Keratinocyte (primary cell): ENCODE measurements around the gene ACSS2. TPM values are rescaled to one million over a fixed set of nuclear protein-coding genes. Genes with fewer than 3 reads are reported as not detected.

Experiments
- DNase-seq: peaks from one replicate; pipeline ENCODE4 v3.0.0-alpha.2; 2011; ENCODE audit warnings: low read depth, missing footprints, low spot score
- FAIRE-seq: peaks from 2 replicates; lab custom pipeline; 2011; peaks lifted over from hg19 to GRCh38; lab: Jason Lieb, UNC
- H2AFZ ChIP-seq: 2 replicates; pipeline ENCODE4 v1.6.0; 2012; ENCODE audit warnings: low read length, control low read depth, inconsistent platforms; ENCODE audit not compliant: control insufficient read depth
- H3K27ac ChIP-seq: 2 replicates; pipeline ENCODE4 v1.5.1; 2011; ENCODE audit warnings: low read length; ENCODE audit not compliant: control insufficient read depth, insufficient read depth
- H3K27me3 ChIP-seq: 3 replicates; pipeline ENCODE4 v1.6.0; 2011; ENCODE audit warnings: low read length; ENCODE audit not compliant: control insufficient read depth, insufficient read depth; ENCODE audit errors: extremely low read depth
- H3K36me3 ChIP-seq, 2 experiments: 2 replicates in 1 of 2; 3 replicates in 1 of 2; pipeline ENCODE4 v1.5.1; 2011; ENCODE audit warnings: low read length in 2 of 2, mild to moderate bottlenecking in 1 of 2; ENCODE audit not compliant: control insufficient read depth in 2 of 2, insufficient read depth in 2 of 2; ENCODE audit errors: extremely low read depth in 1 of 2
- H3K4me1 ChIP-seq: 3 replicates; pipeline ENCODE4 v1.5.1; 2011; ENCODE audit warnings: low read length; ENCODE audit not compliant: control insufficient read depth, insufficient read depth; ENCODE audit errors: extremely low read depth
- H3K4me2 ChIP-seq: 3 replicates; pipeline ENCODE4 v1.6.0; 2011; ENCODE audit warnings: low read depth, low read length; ENCODE audit not compliant: control insufficient read depth, insufficient read depth; ENCODE audit errors: extremely low read depth
- H3K4me3 ChIP-seq, 3 experiments: fragments of 200-600 bp in 1 of 3; sonication (generic) in 1 of 3; 2 replicates in 2 of 3; 3 replicates in 1 of 3; pipeline ENCODE4 v1.5.1; 2011 to 2016; ENCODE audit warnings: low read length in 3 of 3, mild to moderate bottlenecking in 3 of 3, control low read depth in 2 of 3, inconsistent platforms in 1 of 3, low read depth in 1 of 3, mixed read lengths in 1 of 3, mixed run types in 1 of 3, moderate library complexity in 1 of 3; ENCODE audit not compliant: control insufficient read depth in 2 of 3, insufficient read depth in 2 of 3; ENCODE audit errors: extremely low read depth in 1 of 3
- H3K79me2 ChIP-seq: 2 replicates; pipeline ENCODE4 v1.6.0; 2012; ENCODE audit warnings: low read length; ENCODE audit not compliant: control insufficient read depth, insufficient read depth
- H3K9ac ChIP-seq: 3 replicates; pipeline ENCODE4 v1.6.0; 2011; ENCODE audit warnings: low read length; ENCODE audit not compliant: control insufficient read depth, insufficient read depth; ENCODE audit errors: extremely low read depth
- H3K9me1 ChIP-seq: 3 replicates; pipeline ENCODE4 v1.6.0; 2011; ENCODE audit warnings: low read length; ENCODE audit not compliant: control insufficient read depth, insufficient read depth; ENCODE audit errors: extremely low read depth
- H3K9me3 ChIP-seq: 2 replicates; pipeline ENCODE4 v1.5.1; 2012; ENCODE audit warnings: low read depth, low read length; ENCODE audit not compliant: control insufficient read depth
- H4K20me1 ChIP-seq: 3 replicates; pipeline ENCODE4 v1.6.0; 2011; ENCODE audit warnings: low read length; ENCODE audit not compliant: control insufficient read depth, insufficient read depth; ENCODE audit errors: extremely low read depth
- EZH2 ChIP-seq: IDR thresholded peaks from one replicate; pipeline ENCODE4 v1.6.1; 2012; ENCODE audit warnings: inconsistent platforms, mild to moderate bottlenecking, low read length, moderate library complexity
- dilution Hi-C: fragments of 300-500 bp; cut with MboI; formaldehyde crosslinking; loops from one replicate; pipeline ENCODE4 v1.7.0; 2020; ENCODE audit warnings: low sequenced_read_pairs; ENCODE audit not compliant: extremely low pct_ligation_motif_present
- polyA plus RNA-seq, 5 experiments: library from polyadenylated mRNA; depleted of rRNA in 3 of 5; stranded (reverse) in 3 of 5; stranded (forward) in 1 of 5; unstranded in 1 of 5; fragments of >200 nt; gene quantifications; 1 replicate in 1 of 5; 2 replicates in 3 of 5; 3 replicates in 1 of 5; pipeline versions ENCODE4 v1.2.1 to v1.2.3, GENCODE V29; 2011 to 2012; ENCODE audit warnings: missing spikeins in 2 of 5, low read depth in 1 of 5, low replicate concordance in 1 of 5
- TF ChIP-seq, protein P1 (sequence below), 3 experiments: IDR thresholded peaks in 1 of 3; conservative IDR thresholded peaks in 1 of 3; optimal IDR thresholded peaks in 1 of 3; 2 replicates in 2 of 3; 3 replicates in 1 of 3; pipeline versions ENCODE3 to v1.5.1; 2011; ENCODE audit warnings: low read length in 3 of 3, mild to moderate bottlenecking in 3 of 3, moderate library complexity in 2 of 3, control low read depth in 1 of 3, inconsistent platforms in 1 of 3; ENCODE audit not compliant: insufficient read depth in 2 of 3; ENCODE audit errors: extremely low read depth in 1 of 3

The ACSS2 gene
- polyA plus RNA-seq, 1 donor (not counting 4 experiments of a cell fraction or from before 2014, with no cell fraction given) = 90.6 TPM

DNA sequence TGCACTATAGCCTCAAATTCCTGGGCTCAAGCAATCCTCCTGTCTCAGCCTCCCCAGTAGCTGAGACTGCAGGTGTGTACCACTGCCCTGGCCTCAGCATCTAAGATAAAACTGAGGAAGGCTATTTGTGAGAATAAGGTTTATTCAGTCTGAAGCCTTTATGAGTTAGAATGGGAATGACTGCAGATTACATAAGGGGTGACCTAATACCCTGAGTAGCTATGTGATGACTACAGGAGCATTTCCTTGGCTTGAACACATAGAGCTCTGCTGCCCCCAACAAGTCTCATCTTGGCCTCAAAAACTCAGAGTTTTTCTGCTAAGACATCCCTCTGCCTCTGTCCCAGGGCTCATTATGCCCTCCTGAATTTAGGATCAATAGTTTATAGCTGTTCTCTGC is 71.6 kb downstream of the ACSS2 start:
- H2AFZ ChIP-seq = no peak overlapping the region
- H3K4me1 ChIP-seq = peaks cover 47% of the 10 kb centered on the region
- FAIRE-seq (peak; percentile 64), DNase-seq (no peak)
- TF ChIP-seq, protein P1, sequence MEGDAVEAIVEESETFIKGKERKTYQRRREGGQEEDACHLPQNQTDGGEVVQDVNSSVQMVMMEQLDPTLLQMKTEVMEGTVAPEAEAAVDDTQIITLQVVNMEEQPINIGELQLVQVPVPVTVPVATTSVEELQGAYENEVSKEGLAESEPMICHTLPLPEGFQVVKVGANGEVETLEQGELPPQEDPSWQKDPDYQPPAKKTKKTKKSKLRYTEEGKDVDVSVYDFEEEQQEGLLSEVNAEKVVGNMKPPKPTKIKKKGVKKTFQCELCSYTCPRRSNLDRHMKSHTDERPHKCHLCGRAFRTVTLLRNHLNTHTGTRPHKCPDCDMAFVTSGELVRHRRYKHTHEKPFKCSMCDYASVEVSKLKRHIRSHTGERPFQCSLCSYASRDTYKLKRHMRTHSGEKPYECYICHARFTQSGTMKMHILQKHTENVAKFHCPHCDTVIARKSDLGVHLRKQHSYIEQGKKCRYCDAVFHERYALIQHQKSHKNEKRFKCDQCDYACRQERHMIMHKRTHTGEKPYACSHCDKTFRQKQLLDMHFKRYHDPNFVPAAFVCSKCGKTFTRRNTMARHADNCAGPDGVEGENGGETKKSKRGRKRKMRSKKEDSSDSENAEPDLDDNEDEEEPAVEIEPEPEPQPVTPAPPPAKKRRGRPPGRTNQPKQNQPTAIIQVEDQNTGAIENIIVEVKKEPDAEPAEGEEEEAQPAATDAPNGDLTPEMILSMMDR (optimal IDR thresholded peaks at IDR 0.05 in 1 of 3, IDR thresholded peaks at IDR 0.05 in 1 of 3, conservative IDR thresholded peaks at IDR 0.05 in 1 of 3; ENCODE audit: extremely low read depth in 1 of 3, insufficient read depth in 2 of 3, low read length in 3 of 3) = peak in 1 of 3 experiments; percentile 39
- no peak for TF ChIP-seq EZH2
- no peaks in the 10 kb centered on the region for H3K27me3 ChIP-seq
- H3K9me3 ChIP-seq = no peaks in the 10 kb centered on the region
- H3K9me1 ChIP-seq = peaks cover 2% of the 10 kb centered on the region
- dilution Hi-C loops = no loop called here
- peaks cover 4 to 12% of the 10 kb centered on the region in 2 experiments for H3K36me3 ChIP-seq
- H3K27ac ChIP-seq = peak overlapping the region; percentile 39
- H3K4me3 ChIP-seq = no peak overlapping the region
- H3K9ac ChIP-seq = no peak overlapping the region
- H3K79me2 ChIP-seq = peaks cover 5% of the 10 kb centered on the region
- H4K20me1 ChIP-seq = no peaks in the 10 kb centered on the region
- peak overlapping the region; percentile 30 for H3K4me2 ChIP-seq

DNA sequence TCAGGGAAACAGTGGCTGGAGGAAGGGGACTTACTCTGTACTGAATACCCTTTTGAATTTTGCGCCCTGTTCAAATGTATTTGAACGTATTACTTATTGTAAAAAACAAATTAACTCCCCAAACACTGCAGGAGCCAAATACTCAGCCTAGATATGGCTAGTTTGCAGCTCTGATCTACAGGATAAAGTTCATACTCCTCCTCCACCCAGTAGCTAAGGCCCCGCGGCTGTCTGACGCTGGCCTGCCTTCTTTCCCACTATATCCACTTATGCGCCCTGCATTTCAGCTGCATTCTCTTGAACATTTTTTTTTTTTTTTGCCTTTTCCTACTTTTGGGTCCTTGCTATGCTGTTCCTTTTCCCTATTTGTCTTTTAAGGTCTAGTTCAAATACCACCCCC is 72.7 kb downstream of the ACSS2 start:
- Histone ChIP-seq H3K9me1 (peaks cover 2% of the 10 kb centered on the region), H3K9ac (no peak overlapping the region), H2AFZ (no peak overlapping the region), H3K79me2 (peaks cover 5% of the 10 kb centered on the region), H3K36me3 (peaks cover 3 to 12% of the 10 kb centered on the region in 2 experiments), H3K27me3 (no peaks in the 10 kb centered on the region), H3K9me3 (no peaks in the 10 kb centered on the region), H3K4me2 (no peak overlapping the region), H4K20me1 (no peaks in the 10 kb centered on the region), H3K4me3 (no peak overlapping the region), H3K27ac (no peak overlapping the region), H3K4me1 (peaks cover 46% of the 10 kb centered on the region)
- TF ChIP-seq EZH2 = no peak
- TF ChIP-seq, protein P1 (optimal IDR thresholded peaks at IDR 0.05 in 1 of 3, IDR thresholded peaks at IDR 0.05 in 1 of 3, conservative IDR thresholded peaks at IDR 0.05 in 1 of 3; ENCODE audit: extremely low read depth in 1 of 3, insufficient read depth in 2 of 3, low read length in 3 of 3) = no peak
- no peak for FAIRE-seq
- no peak for DNase-seq
- dilution Hi-C loops = no loop called here
